Hepatocyte (in vitro differentiated cells): ENCODE measurements around the gene TEX22. TPM values are rescaled to one million over a fixed set of nuclear protein-coding genes. Genes with fewer than 3 reads are reported as not detected.

Source experiments
- DNase-seq: peaks from one replicate; pipeline ENCODE4 v3.0.0-alpha.2; 2016; ENCODE audit warnings: low spot score
- H2AFZ ChIP-seq: fragments of 200-600 bp; sonication (generic); 2 replicates; pipeline ENCODE4 v1.6.0; 2016; ENCODE audit warnings: antibody characterized with exemption, mild to moderate bottlenecking
- H3K27ac ChIP-seq: fragments of 200-600 bp; sonication (generic); 2 replicates; pipeline ENCODE4 v1.5.1; 2016; ENCODE audit warnings: mild to moderate bottlenecking
- H3K27me3 ChIP-seq: fragments of 200-600 bp; sonication (generic); 2 replicates; pipeline ENCODE4 v1.6.1; 2016
- H3K36me3 ChIP-seq: fragments of 200-600 bp; sonication (generic); replicated peaks from 2 replicates; pipeline ENCODE4 v1.5.1; 2016; ENCODE audit warnings: low read depth; ENCODE audit not compliant: insufficient read depth
- H3K4me1 ChIP-seq: fragments of 200-600 bp; sonication (generic); 2 replicates; pipeline ENCODE4 v1.5.1; 2016; ENCODE audit warnings: mild to moderate bottlenecking, moderate library complexity; ENCODE audit not compliant: insufficient read depth
- H3K4me2 ChIP-seq: fragments of 200-600 bp; sonication (generic); 2 replicates; pipeline ENCODE4 v1.6.0; 2016
- H3K4me3 ChIP-seq: fragments of 200-600 bp; sonication (generic); 2 replicates; pipeline ENCODE4 v1.5.1; 2016; ENCODE audit warnings: mild to moderate bottlenecking
- H3K79me2 ChIP-seq: fragments of 200-600 bp; sonication (generic); 2 replicates; pipeline ENCODE4 v1.6.0; 2017; ENCODE audit warnings: mild to moderate bottlenecking
- H3K9me2 ChIP-seq: fragments of 200-600 bp; sonication (generic); replicated peaks from 2 replicates; pipeline ENCODE4 v1.6.0; 2017; ENCODE audit warnings: mild to moderate bottlenecking; ENCODE audit not compliant: insufficient read depth
- H3K9me3 ChIP-seq: fragments of 200-600 bp; sonication (generic); 2 replicates; pipeline ENCODE4 v1.5.1; 2016; ENCODE audit warnings: low read depth, mild to moderate bottlenecking
- H4K20me1 ChIP-seq: fragments of 200-600 bp; sonication (generic); 2 replicates; pipeline ENCODE4 v1.6.0; 2016; ENCODE audit warnings: mild to moderate bottlenecking; ENCODE audit not compliant: insufficient read depth, poor library complexity, severe bottlenecking
- EZH2 ChIP-seq: fragments of 200-600 bp; sonication (generic); IDR thresholded peaks from 2 replicates; pipeline ENCODE4 v1.6.1; 2016; ENCODE audit warnings: antibody characterized with exemption, mild to moderate bottlenecking, borderline replicate concordance
- EZH2phosphoT487 ChIP-seq: fragments of 200-600 bp; sonication (generic); IDR thresholded peaks from one replicate; pipeline ENCODE4 v1.6.1; 2018; ENCODE audit warnings: antibody characterized with exemption, mild to moderate bottlenecking, low read depth, moderate library complexity; ENCODE audit not compliant: unreplicated experiment, severe bottlenecking
- WGBS: methylation state at CpG from one replicate; pipeline ENCODE4 v1.1.6; 2016; ENCODE audit warnings: low lambda C conversion rate; ENCODE audit errors: missing lambda C conversion rate; 5-methylcytosine and 5-hydroxymethylcytosine counted together
- polyA plus RNA-seq: library from polyadenylated mRNA; unstranded; fragments of >200 nt; fragmentation: Nextera tagmentation; extraction: Ambion mirVana; gene quantifications from 2 replicates; pipeline ENCODE4 v1.2.1, GENCODE V29; 2016
- total RNA-seq: library from RNA; depleted of rRNA; stranded (reverse); fragments of >200 nt; gene quantifications from 2 replicates; pipeline ENCODE4 v1.2.3, GENCODE V29; 2014
- TF ChIP-seq, protein P1 (sequence below): fragments of 200-600 bp; sonication (generic); IDR thresholded peaks from 2 replicates; pipeline ENCODE4 v1.5.1; 2016; ENCODE audit warnings: antibody characterized with exemption, mild to moderate bottlenecking; ENCODE audit not compliant: poor library complexity

The TEX22 gene
- total and polyA plus RNA-seq, 2 experiments from 2014 or later = 0.76 TPM; not detected in 1

GRCh38 chr14:105458571-105458970, 60.2 kb downstream of the TEX22 start:
- H3K36me3 ChIP-seq = no peaks in the 10 kb centered on the region
- DNase-seq = no peak
- no peaks in the 10 kb centered on the region for H3K9me3 ChIP-seq
- H4K20me1 ChIP-seq = no peaks in the 10 kb centered on the region
- no peak overlapping the region for H3K4me2 ChIP-seq
- no peak overlapping the region for H3K4me3 ChIP-seq
- TF ChIP-seq, protein P1, sequence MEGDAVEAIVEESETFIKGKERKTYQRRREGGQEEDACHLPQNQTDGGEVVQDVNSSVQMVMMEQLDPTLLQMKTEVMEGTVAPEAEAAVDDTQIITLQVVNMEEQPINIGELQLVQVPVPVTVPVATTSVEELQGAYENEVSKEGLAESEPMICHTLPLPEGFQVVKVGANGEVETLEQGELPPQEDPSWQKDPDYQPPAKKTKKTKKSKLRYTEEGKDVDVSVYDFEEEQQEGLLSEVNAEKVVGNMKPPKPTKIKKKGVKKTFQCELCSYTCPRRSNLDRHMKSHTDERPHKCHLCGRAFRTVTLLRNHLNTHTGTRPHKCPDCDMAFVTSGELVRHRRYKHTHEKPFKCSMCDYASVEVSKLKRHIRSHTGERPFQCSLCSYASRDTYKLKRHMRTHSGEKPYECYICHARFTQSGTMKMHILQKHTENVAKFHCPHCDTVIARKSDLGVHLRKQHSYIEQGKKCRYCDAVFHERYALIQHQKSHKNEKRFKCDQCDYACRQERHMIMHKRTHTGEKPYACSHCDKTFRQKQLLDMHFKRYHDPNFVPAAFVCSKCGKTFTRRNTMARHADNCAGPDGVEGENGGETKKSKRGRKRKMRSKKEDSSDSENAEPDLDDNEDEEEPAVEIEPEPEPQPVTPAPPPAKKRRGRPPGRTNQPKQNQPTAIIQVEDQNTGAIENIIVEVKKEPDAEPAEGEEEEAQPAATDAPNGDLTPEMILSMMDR = no peak
- TF ChIP-seq EZH2 (no peak), EZH2phosphoT487 (no peak)
- H3K9me2 ChIP-seq = no peaks in the 10 kb centered on the region
- no peaks in the 10 kb centered on the region for H3K27me3 ChIP-seq
- H2AFZ ChIP-seq = no peak overlapping the region
- no peak overlapping the region for H3K27ac ChIP-seq
- H3K4me1 ChIP-seq = no peaks in the 10 kb centered on the region
- WGBS = 91% methylated on average over 14 of the region's 14 CpGs
- H3K79me2 ChIP-seq = no peaks in the 10 kb centered on the region

DNA sequence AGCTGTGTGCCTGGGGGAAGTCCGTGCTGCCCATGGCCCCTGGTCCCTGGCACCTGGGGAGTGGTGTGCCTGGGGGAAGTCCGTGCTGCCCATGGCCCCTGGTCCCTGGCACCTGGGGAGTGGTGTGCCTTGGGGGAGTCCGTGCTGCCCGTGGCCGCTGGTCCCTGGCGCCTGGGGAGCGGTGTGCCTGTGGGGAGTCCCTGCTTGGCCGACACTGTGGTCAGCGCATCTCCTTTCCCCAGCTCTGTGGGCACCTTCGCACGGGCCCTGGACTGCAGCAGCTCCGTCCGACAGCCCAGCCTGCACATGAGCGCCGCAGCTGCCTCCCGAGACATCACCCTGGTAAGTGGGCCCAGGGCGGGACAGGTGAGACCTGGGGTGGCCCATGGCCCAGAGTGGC, 61.8 kb downstream of the TEX22 start:
- Histone ChIP-seq H2AFZ (no peak overlapping the region), H3K36me3 (no peaks in the 10 kb centered on the region), H3K9me3 (no peaks in the 10 kb centered on the region), H3K4me1 (no peaks in the 10 kb centered on the region), H3K4me3 (no peak overlapping the region), H3K27me3 (no peaks in the 10 kb centered on the region), H3K27ac (no peak overlapping the region), H3K4me2 (no peak overlapping the region), H4K20me1 (no peaks in the 10 kb centered on the region), H3K9me2 (no peaks in the 10 kb centered on the region), H3K79me2 (no peaks in the 10 kb centered on the region)
- no peak for DNase-seq
- WGBS = 98% methylated on average over 10 of the region's 17 CpGs
- TF ChIP-seq, protein P1 = no peak
- TF ChIP-seq EZH2phosphoT487 (no peak), EZH2 (no peak)

- Histone ChIP-seq H3K9me2 (no peaks in the 10 kb centered on the region), H4K20me1 (no peaks in the 10 kb centered on the region), H3K79me2 (no peaks in the 10 kb centered on the region), H3K36me3 (no peaks in the 10 kb centered on the region), H3K4me2 (no peak overlapping the region), H3K4me1 (no peaks in the 10 kb centered on the region), H3K27me3 (no peaks in the 10 kb centered on the region), H3K4me3 (no peak overlapping the region), H2AFZ (no peak overlapping the region), H3K27ac (no peak overlapping the region), H3K9me3 (no peaks in the 10 kb centered on the region)
- 96% methylated on average over 17 of the region's 17 CpGs for WGBS
- TF ChIP-seq, protein P1 = no peak
- TF ChIP-seq EZH2phosphoT487 (no peak), EZH2 (no peak)
- no peak for DNase-seq
Observed at GRCh38 chr14:105460616-105461015, 62.3 kb downstream of the TEX22 start.

DNA sequence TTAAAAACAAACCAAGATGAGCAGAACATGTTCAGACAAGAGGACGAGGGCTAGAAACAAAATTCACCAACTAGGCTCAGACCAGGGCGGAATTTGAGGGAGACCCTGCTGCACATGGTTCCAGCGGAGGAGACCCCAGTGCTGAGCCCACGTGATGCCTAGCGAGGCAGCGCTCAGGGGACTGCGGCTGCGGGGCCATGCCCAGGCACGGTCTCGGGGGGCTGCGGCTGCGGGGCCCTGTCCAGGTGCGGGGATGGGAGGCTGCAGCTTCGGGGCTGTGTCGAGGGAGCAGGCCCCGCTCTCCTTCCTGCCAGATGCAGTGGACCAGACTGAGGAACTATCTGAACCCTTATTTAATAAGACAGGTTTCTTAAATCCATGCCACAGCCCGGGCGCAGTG, 63.6 kb downstream of the TEX22 start:
- no peaks in the 10 kb centered on the region for H4K20me1 ChIP-seq
- no peaks in the 10 kb centered on the region for H3K27me3 ChIP-seq
- H3K27ac ChIP-seq = no peak overlapping the region
- DNase-seq = no peak
- no peaks in the 10 kb centered on the region for H3K36me3 ChIP-seq
- WGBS = 98% methylated on average over 14 of the region's 18 CpGs
- H2AFZ ChIP-seq = no peak overlapping the region
- no peak overlapping the region for H3K4me3 ChIP-seq
- H3K9me2 ChIP-seq = no peaks in the 10 kb centered on the region
- no peaks in the 10 kb centered on the region for H3K9me3 ChIP-seq
- TF ChIP-seq, protein P1 = no peak
- TF ChIP-seq EZH2 (no peak), EZH2phosphoT487 (no peak)
- H3K4me2 ChIP-seq = no peak overlapping the region
- no peaks in the 10 kb centered on the region for H3K79me2 ChIP-seq
- H3K4me1 ChIP-seq = no peaks in the 10 kb centered on the region
